ENCODE measurements around the gene GLIS1. TPM values are rescaled to one million over a fixed set of nuclear protein-coding genes. Genes with fewer than 3 reads are reported as not detected.
A peak's percentile ranks its signal among the peaks of the same experiment; 100 is the strongest.

The GLIS1 gene
- total and polyA plus RNA-seq, 8 donors: 0.20 to 4.8 (median 0.55) TPM; not detected in 1

- Histone ChIP-seq H3K4me3 (no peak overlapping the region), H3K36me3 (no peaks in the 10 kb centered on the region), H3K27me3 (no peaks in the 10 kb centered on the region), H3K27ac (peak overlapping the region in 1 of 5 donors; percentile 80), H3K9me3 (no peaks in the 10 kb centered on the region), H3K4me1 (peaks cover 0 to 40% (median 0%) of the 10 kb centered on the region in 4 donors)
- intact Hi-C loops (cut with DNase I; ENCODE audit: low total_unique reads): no loop called here
- TF ChIP-seq CTCF (IDR thresholded peaks at IDR 0.05) (no peak), POLR2A (IDR thresholded peaks at IDR 0.05) (no peak), POLR2AphosphoS5 (IDR thresholded peaks at IDR 0.05) (no peak), EP300 (IDR thresholded peaks at IDR 0.05) (no peak)
- 78 to 86% (median 81%) methylated on average over 21 to 22 of the region's 22 CpGs for WGBS, 5 donors
- no peak for DNase-seq
These were observed 225.9 kb downstream of the GLIS1 start for GRCh38 chr1:53512807-53513755.

- Histone ChIP-seq H3K4me1 (peaks cover 0 to 40% (median 0%) of the 10 kb centered on the region in 4 donors), H3K36me3 (no peaks in the 10 kb centered on the region), H3K27me3 (no peaks in the 10 kb centered on the region), H3K4me3 (no peak overlapping the region), H3K27ac (peak overlapping the region in 2 of 5 donors; percentile 16 to 80), H3K9me3 (no peaks in the 10 kb centered on the region)
- DNase-seq: no peak
- TF ChIP-seq POLR2AphosphoS5 (IDR thresholded peaks at IDR 0.05) (no peak), EP300 (IDR thresholded peaks at IDR 0.05) (no peak), CTCF (IDR thresholded peaks at IDR 0.05) (no peak), POLR2A (IDR thresholded peaks at IDR 0.05) (no peak)
- intact Hi-C loops (cut with DNase I; ENCODE audit: low total_unique reads): no loop called here
- 43 to 55% (median 49%) methylated on average over 16 to 19 of the region's 19 CpGs for WGBS, 5 donors
These were observed 226.8 kb downstream of the GLIS1 start for GRCh38 chr1:53511933-53512806.

GRCh38 chr1:53511323-53511932, 227.5 kb downstream of the GLIS1 start:
- H3K36me3 ChIP-seq: no peaks in the 10 kb centered on the region
- H3K4me1 ChIP-seq: peaks cover 0 to 40% (median 0%) of the 10 kb centered on the region in 4 donors
- H3K27ac ChIP-seq: peak overlapping the region in 1 of 5 donors; percentile 80
- no peaks in the 10 kb centered on the region for H3K27me3 ChIP-seq
- intact Hi-C loops (cut with DNase I; ENCODE audit: low total_unique reads): no loop called here
- WGBS, 5 donors: 73 to 87% (median 82%) methylated on average over 13 of the region's 13 CpGs
- TF ChIP-seq EP300 (IDR thresholded peaks at IDR 0.05): no peak
- no peak for TF ChIP-seq POLR2A (IDR thresholded peaks at IDR 0.05)
- no peak for TF ChIP-seq CTCF (IDR thresholded peaks at IDR 0.05)
- TF ChIP-seq POLR2AphosphoS5 (IDR thresholded peaks at IDR 0.05): no peak
- no peak overlapping the region for H3K4me3 ChIP-seq
- H3K9me3 ChIP-seq: no peaks in the 10 kb centered on the region
- DNase-seq: no peak

GRCh38 chr1:53510215-53510614, 228.7 kb downstream of the GLIS1 start:
- no peak for TF ChIP-seq CTCF (IDR thresholded peaks at IDR 0.05)
- no peak for TF ChIP-seq EP300 (IDR thresholded peaks at IDR 0.05)
- TF ChIP-seq POLR2A (IDR thresholded peaks at IDR 0.05): no peak
- TF ChIP-seq POLR2AphosphoS5 (IDR thresholded peaks at IDR 0.05): no peak
- intact Hi-C loops (cut with DNase I; ENCODE audit: low total_unique reads): no loop called here
- Histone ChIP-seq H3K27ac (peak overlapping the region in 1 of 5 donors; percentile 66), H3K4me1 (peaks cover 0 to 40% (median 0%) of the 10 kb centered on the region in 4 donors), H3K27me3 (no peaks in the 10 kb centered on the region), H3K4me3 (no peak overlapping the region), H3K36me3 (no peaks in the 10 kb centered on the region), H3K9me3 (no peaks in the 10 kb centered on the region)
- WGBS, 5 donors: 89 to 100% (median 94%) methylated on average over 3 to 7 of the region's 7 CpGs
- DNase-seq: no peak

All from stomach (tissue), 9 donors.